Prostate gland (tissue), 2 donors: ENCODE results near the gene ACOT2.
"Not testable (repeated sequence)": the region's sequence is repeated elsewhere in the genome, so short reads cannot be mapped to it uniquely, and the experiment has no call there.

Source experiments
- CTCF ChIP-seq, 4 experiments: fragments of 200-600 bp in 2 of 4; fragments of 450-650 bp in 2 of 4; sonication (generic) in 2 of 4; IDR thresholded peaks; 1 replicate in 3 of 4; 2 replicates in 1 of 4; pipeline ENCODE4 v1.5.1; 2016 to 2019; ENCODE audit warnings: antibody characterized with exemption in 4 of 4, mild to moderate bottlenecking in 2 of 4, moderate library complexity in 2 of 4
- POLR2A ChIP-seq: fragments of 450-650 bp; IDR thresholded peaks from one replicate; pipeline ENCODE4 v1.6.1; 2016; ENCODE audit warnings: antibody characterized with exemption, mild to moderate bottlenecking
- POLR2AphosphoS5 ChIP-seq: sonication (generic); formaldehyde crosslinking; IDR thresholded peaks from one replicate; pipeline ENCODE4 v1.6.1; 2017; ENCODE audit warnings: antibody characterized with exemption

- TF ChIP-seq CTCF (IDR thresholded peaks at IDR 0.05); POLR2A; POLR2AphosphoS5: not testable (repeated sequence)
These were observed 5.2 kb downstream of the ACOT2 start for GRCh38 chr14:73574251-73574650.
